Measurements from ENCODE around the gene GPRC5C. TPM values are rescaled to one million over a fixed set of nuclear protein-coding genes. Genes with fewer than 3 reads are reported as not detected.

Gene GPRC5C
- total RNA-seq, 1 donor from 2014 or later = 70.4 TPM

DNA sequence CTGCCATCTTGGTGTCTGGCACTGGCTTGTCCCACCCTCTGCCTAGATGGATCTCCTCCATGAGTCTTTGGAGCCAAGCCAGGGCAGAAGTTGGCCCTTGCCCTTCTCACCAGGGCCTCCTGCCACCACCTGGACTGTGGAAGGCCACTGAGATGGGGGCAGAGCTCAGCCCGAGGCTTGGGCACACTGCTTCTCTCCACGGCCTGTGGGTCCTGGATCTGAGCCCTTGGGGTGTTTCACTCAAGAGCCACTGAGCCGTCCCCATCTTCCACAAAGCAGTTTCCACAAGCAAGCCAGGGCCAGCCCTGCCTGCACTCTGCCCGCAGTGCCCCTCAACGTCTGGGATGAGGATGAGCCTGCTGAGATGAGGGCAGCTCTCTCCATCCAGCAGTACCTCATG, 17.9 kb downstream of the GPRC5C start:
- Histone ChIP-seq H3K9ac (ENCODE audit: low read length) (no peak overlapping the region), H3K9me3 (ENCODE audit: insufficient read depth, low read depth, low read length) (no peaks in the 10 kb centered on the region), H3K27ac (ENCODE audit: low read depth, low read length) (no peak overlapping the region), H3K4me3 (ENCODE audit: insufficient read depth, low read depth, low read length) (no peak overlapping the region), H2AFZ (ENCODE audit: low read depth, low read length) (no peak overlapping the region), H3K4me1 (ENCODE audit: insufficient read depth, low read length) (peaks cover 4% of the 10 kb centered on the region), H3K79me2 (ENCODE audit: insufficient read depth, low read length) (no peaks in the 10 kb centered on the region), H4K20me1 (ENCODE audit: insufficient read depth, low read length) (no peaks in the 10 kb centered on the region), H3K36me3 (ENCODE audit: insufficient read depth, low read length) (no peaks in the 10 kb centered on the region), H3K27me3 (ENCODE audit: insufficient read depth, low read length) (peaks cover 6% of the 10 kb centered on the region), H3K4me2 (ENCODE audit: low read length) (no peak overlapping the region)
- FAIRE-seq = no peak
- H3K4me1 Mint-ChIP-seq (ENCODE audit: low read depth, unreplicated experiment) = peaks cover 4% of the 10 kb centered on the region
- H3K9me3 Mint-ChIP-seq (ENCODE audit: unreplicated experiment) = no peaks in the 10 kb centered on the region
- peaks cover 16% of the 10 kb centered on the region for H3K36me3 Mint-ChIP-seq (ENCODE audit: low read depth, unreplicated experiment)
- TF ChIP-seq, protein P1, sequence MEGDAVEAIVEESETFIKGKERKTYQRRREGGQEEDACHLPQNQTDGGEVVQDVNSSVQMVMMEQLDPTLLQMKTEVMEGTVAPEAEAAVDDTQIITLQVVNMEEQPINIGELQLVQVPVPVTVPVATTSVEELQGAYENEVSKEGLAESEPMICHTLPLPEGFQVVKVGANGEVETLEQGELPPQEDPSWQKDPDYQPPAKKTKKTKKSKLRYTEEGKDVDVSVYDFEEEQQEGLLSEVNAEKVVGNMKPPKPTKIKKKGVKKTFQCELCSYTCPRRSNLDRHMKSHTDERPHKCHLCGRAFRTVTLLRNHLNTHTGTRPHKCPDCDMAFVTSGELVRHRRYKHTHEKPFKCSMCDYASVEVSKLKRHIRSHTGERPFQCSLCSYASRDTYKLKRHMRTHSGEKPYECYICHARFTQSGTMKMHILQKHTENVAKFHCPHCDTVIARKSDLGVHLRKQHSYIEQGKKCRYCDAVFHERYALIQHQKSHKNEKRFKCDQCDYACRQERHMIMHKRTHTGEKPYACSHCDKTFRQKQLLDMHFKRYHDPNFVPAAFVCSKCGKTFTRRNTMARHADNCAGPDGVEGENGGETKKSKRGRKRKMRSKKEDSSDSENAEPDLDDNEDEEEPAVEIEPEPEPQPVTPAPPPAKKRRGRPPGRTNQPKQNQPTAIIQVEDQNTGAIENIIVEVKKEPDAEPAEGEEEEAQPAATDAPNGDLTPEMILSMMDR (IDR thresholded peaks at IDR 0.05; ENCODE audit: insufficient read depth, low read depth, low read length) = no peak
- no peak for TF ChIP-seq EZH2 (IDR thresholded peaks at IDR 0.05; ENCODE audit: insufficient read depth, low read length)
- H3K4me3 Mint-ChIP-seq (ENCODE audit: unreplicated experiment) = no peak overlapping the region
- DNase-seq (ENCODE audit: low read depth) = no peak
- peaks cover 5% of the 10 kb centered on the region for H3K27me3 Mint-ChIP-seq (ENCODE audit: low read depth, unreplicated experiment)
- H3K27ac Mint-ChIP-seq (ENCODE audit: unreplicated experiment) = no peak overlapping the region

DNA sequence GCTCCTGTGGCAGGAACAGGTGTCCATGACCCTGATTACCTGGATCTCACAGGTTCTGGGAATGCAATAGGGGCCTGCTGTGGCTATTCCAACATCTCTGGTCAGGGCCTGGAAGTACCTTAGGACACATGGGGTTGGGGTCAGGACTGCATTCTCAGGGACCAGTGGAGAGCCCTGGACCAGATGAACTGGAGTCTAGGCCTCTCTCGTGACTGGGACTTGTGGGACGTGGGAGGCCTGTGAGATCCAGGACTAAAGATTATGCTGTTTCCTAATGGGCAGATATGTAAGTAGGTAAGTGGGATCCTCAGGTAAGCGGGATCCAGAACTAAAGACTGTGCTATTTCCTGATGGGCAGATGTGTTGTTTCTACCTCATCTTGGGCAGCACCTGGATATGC, 18.3 kb downstream of the GPRC5C start:
- DNase-seq (ENCODE audit: low read depth) = no peak
- Histone ChIP-seq H3K9me3 (ENCODE audit: insufficient read depth, low read depth, low read length) (no peaks in the 10 kb centered on the region), H3K27me3 (ENCODE audit: insufficient read depth, low read length) (peaks cover 6% of the 10 kb centered on the region), H3K79me2 (ENCODE audit: insufficient read depth, low read length) (no peaks in the 10 kb centered on the region), H3K4me3 (ENCODE audit: insufficient read depth, low read depth, low read length) (no peak overlapping the region), H3K36me3 (ENCODE audit: insufficient read depth, low read length) (no peaks in the 10 kb centered on the region), H3K4me1 (ENCODE audit: insufficient read depth, low read length) (peaks cover 4% of the 10 kb centered on the region), H2AFZ (ENCODE audit: low read depth, low read length) (no peak overlapping the region), H3K27ac (ENCODE audit: low read depth, low read length) (no peak overlapping the region), H3K4me2 (ENCODE audit: low read length) (no peak overlapping the region), H3K9ac (ENCODE audit: low read length) (no peak overlapping the region), H4K20me1 (ENCODE audit: insufficient read depth, low read length) (no peaks in the 10 kb centered on the region)
- no peak for FAIRE-seq
- Mint-ChIP-seq H3K36me3 (ENCODE audit: low read depth, unreplicated experiment) (peaks cover 16% of the 10 kb centered on the region), H3K9me3 (ENCODE audit: unreplicated experiment) (no peaks in the 10 kb centered on the region), H3K27ac (ENCODE audit: unreplicated experiment) (no peak overlapping the region), H3K4me3 (ENCODE audit: unreplicated experiment) (no peak overlapping the region), H3K27me3 (ENCODE audit: low read depth, unreplicated experiment) (peaks cover 5% of the 10 kb centered on the region), H3K4me1 (ENCODE audit: low read depth, unreplicated experiment) (peaks cover 4% of the 10 kb centered on the region)
- TF ChIP-seq EZH2 (IDR thresholded peaks at IDR 0.05; ENCODE audit: insufficient read depth, low read length) = no peak
- TF ChIP-seq, protein P1 (IDR thresholded peaks at IDR 0.05; ENCODE audit: insufficient read depth, low read depth, low read length) = no peak

DNA sequence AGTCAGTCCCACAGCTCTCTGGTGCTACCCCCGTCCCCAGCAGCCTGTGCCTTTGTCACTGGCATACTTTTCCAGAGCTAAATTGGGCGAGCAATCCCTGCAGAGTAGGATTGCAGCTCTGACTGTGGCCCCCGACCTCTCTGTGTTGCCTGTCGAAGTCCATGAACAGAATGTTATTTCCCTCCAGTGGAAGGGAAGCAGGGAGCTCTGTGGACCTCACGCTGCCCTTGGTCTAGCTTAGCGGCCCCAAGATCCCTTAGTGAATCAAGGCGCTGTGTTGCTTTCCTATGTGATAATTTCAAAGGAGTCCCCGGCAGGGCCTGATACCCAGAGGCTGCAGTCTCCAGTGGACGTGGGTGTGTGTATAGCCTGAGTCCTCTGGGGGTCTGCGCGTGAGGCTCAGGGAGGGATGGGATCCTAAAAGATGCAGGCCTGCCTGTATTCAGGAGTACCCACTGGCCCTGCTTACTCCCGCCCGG, 19.1 kb downstream of the GPRC5C start:
- DNase-seq (ENCODE audit: low read depth) = no peak
- Mint-ChIP-seq H3K4me1 (ENCODE audit: low read depth, unreplicated experiment) (peaks cover 4% of the 10 kb centered on the region), H3K27me3 (ENCODE audit: low read depth, unreplicated experiment) (peaks cover 9% of the 10 kb centered on the region), H3K4me3 (ENCODE audit: unreplicated experiment) (no peak overlapping the region), H3K27ac (ENCODE audit: unreplicated experiment) (no peak overlapping the region), H3K36me3 (ENCODE audit: low read depth, unreplicated experiment) (peaks cover 16% of the 10 kb centered on the region), H3K9me3 (ENCODE audit: unreplicated experiment) (no peaks in the 10 kb centered on the region)
- Histone ChIP-seq H3K27me3 (ENCODE audit: insufficient read depth, low read length) (peaks cover 6% of the 10 kb centered on the region), H3K27ac (ENCODE audit: low read depth, low read length) (no peak overlapping the region), H3K4me2 (ENCODE audit: low read length) (no peak overlapping the region), H3K9me3 (ENCODE audit: insufficient read depth, low read depth, low read length) (no peaks in the 10 kb centered on the region), H3K79me2 (ENCODE audit: insufficient read depth, low read length) (no peaks in the 10 kb centered on the region), H4K20me1 (ENCODE audit: insufficient read depth, low read length) (no peaks in the 10 kb centered on the region), H3K4me3 (ENCODE audit: insufficient read depth, low read depth, low read length) (no peak overlapping the region), H3K36me3 (ENCODE audit: insufficient read depth, low read length) (no peaks in the 10 kb centered on the region), H3K9ac (ENCODE audit: low read length) (no peak overlapping the region), H3K4me1 (ENCODE audit: insufficient read depth, low read length) (peaks cover 4% of the 10 kb centered on the region), H2AFZ (ENCODE audit: low read depth, low read length) (no peak overlapping the region)
- TF ChIP-seq, protein P1 (IDR thresholded peaks at IDR 0.05; ENCODE audit: insufficient read depth, low read depth, low read length) = no peak
- no peak for TF ChIP-seq EZH2 (IDR thresholded peaks at IDR 0.05; ENCODE audit: insufficient read depth, low read length)
- FAIRE-seq = no peak
